Esophagus muscularis mucosa (tissue), 4 donors: ENCODE data around the gene TUT4. TPM values are rescaled to one million over a fixed set of nuclear protein-coding genes. Genes with fewer than 3 reads are reported as not detected.
A peak's percentile ranks its signal among the peaks of the same experiment; 100 is the strongest.

Source experiments
- DNase-seq: peaks from one replicate; pipeline ENCODE4 v3.0.0-alpha.2; 2017; ENCODE audit errors: extremely low spot score
- H3K27ac ChIP-seq, 4 donors: fragments of 200-600 bp; sonication (generic); replicated peaks in 1 of 4; 1 replicate in 3 of 4; 2 replicates in 1 of 4; pipeline ENCODE4 v1.5.1; 2016 to 2019; ENCODE audit warnings: mild to moderate bottlenecking in 1 of 4
- H3K27me3 ChIP-seq, 4 donors: fragments of 200-600 bp; sonication (generic); one replicate each; pipeline versions ENCODE4 v1.5.1 to v1.6.0; 2016 to 2019
- H3K36me3 ChIP-seq, 4 donors: fragments of 200-600 bp; sonication (generic); one replicate each; pipeline ENCODE4 v1.5.1; 2016 to 2019
- H3K4me1 ChIP-seq, 4 donors: fragments of 200-600 bp; sonication (generic); one replicate each; pipeline ENCODE4 v1.5.1; 2016 to 2019
- H3K4me3 ChIP-seq, 4 donors: fragments of 200-600 bp; sonication (generic); 1 replicate in 2 of 4; 2 replicates in 2 of 4; pipeline ENCODE4 v1.5.1; 2016 to 2019; ENCODE audit warnings: mild to moderate bottlenecking in 4 of 4, moderate library complexity in 1 of 4
- H3K9me3 ChIP-seq, 4 donors: fragments of 200-600 bp; sonication (generic); 1 replicate in 3 of 4; 2 replicates in 1 of 4; pipeline ENCODE4 v1.5.1; 2016 to 2019
- EP300 ChIP-seq: sonication (generic); formaldehyde crosslinking; IDR thresholded peaks from one replicate; pipeline ENCODE4 v1.6.1; 2017; ENCODE audit warnings: antibody characterized with exemption
- POLR2A ChIP-seq: fragments of 450-650 bp; IDR thresholded peaks from one replicate; pipeline ENCODE4 v1.6.1; 2017; ENCODE audit warnings: antibody characterized with exemption, moderate library complexity, mild to moderate bottlenecking, low read depth
- POLR2AphosphoS5 ChIP-seq, 2 donors: sonication (generic); formaldehyde crosslinking; IDR thresholded peaks; one replicate each; pipeline ENCODE4 v1.6.1; 2017; ENCODE audit warnings: antibody characterized with exemption in 2 of 2
- WGBS: methylation state at CpG from one replicate; pipeline ENCODE4 v1.1.5; 2018; 5-methylcytosine and 5-hydroxymethylcytosine counted together
- intact Hi-C: fragments of 100-400 bp; cut with DNase I; formaldehyde crosslinking; loops from one replicate; pipeline ENCODE4 v1.15.1; 2023
- total RNA-seq, 4 donors: library from RNA; depleted of rRNA; stranded (reverse); fragments of >200 nt; gene quantifications; one replicate each; pipeline versions ENCODE4 v1.1.0 to v1.2.1, GENCODE V29; 2016
- TF ChIP-seq, protein P1 (sequence below), 3 experiments: fragments of 200-600 bp in 2 of 3; fragments of 450-650 bp in 1 of 3; sonication (generic) in 2 of 3; IDR thresholded peaks; one replicate each; pipeline ENCODE4 v1.5.1; 2017 to 2019; ENCODE audit warnings: antibody characterized with exemption in 3 of 3, mild to moderate bottlenecking in 2 of 3, moderate library complexity in 1 of 3

Gene TUT4
- total RNA-seq, 4 donors from 2014 or later, result 32.3 to 58.6 (median 42.7) TPM

DNA sequence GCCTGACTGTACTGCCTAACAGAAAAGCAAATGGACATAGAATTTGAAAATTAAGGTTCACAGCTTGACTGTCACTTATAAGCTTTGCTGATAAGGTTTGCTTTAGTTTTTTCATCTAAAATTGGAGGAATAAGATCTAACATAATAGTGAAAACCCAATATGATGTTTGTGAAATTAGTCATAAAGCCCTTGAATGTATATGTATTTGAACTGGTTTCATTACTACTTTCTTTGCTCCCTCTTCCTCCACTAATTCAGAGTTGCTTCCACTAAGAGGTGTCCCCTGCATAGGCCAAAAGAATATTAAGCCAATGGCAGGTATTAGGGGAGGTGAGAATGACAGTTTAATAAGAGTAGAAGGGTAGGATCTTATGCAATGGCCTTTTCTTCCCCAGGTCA lies 137.9 kb downstream of the TUT4 start:
- no peak overlapping the region for H3K27ac ChIP-seq

DNA sequence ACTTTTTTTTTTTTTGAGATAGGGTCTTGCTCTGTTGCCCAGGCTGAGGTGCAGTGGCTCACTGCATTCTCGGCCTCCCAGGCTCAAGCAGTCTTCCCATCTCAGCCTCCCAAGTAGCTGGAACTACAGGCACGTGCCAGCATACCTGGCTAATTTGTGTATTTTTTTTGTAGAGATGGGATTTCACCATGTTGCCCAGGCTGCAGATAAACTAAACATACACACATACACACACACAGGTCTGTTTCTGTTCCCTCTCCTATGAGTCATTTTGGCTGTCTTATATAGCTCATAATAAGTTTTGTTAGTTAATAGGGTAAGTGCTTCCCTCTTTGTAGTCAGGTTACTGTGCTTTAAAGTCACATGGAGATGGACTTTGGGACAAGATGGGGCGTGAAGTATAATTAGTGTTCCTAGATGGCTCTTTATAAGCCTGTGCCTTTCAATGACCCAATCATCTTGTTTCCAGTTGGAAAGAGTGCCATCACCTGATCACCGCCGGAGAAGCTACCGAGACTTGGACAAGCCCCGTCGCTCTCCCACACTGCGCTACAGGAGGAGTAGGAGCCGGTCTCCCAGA lies 139.4 kb downstream of the TUT4 start:
- H3K27ac ChIP-seq, result no peak overlapping the region
- no peaks in the 10 kb centered on the region for H3K9me3 ChIP-seq
- no peaks in the 10 kb centered on the region for H3K27me3 ChIP-seq
- intact Hi-C loops, result no loop called here
- H3K4me3 ChIP-seq, result no peak overlapping the region
- H3K4me1 ChIP-seq, result no peaks in the 10 kb centered on the region
- 93% methylated on average over 10 of the region's 10 CpGs for WGBS
- H3K36me3 ChIP-seq, result peaks cover 80 to 100% (median 97%) of the 10 kb centered on the region in 4 donors
- no peak for DNase-seq
- no peak for TF ChIP-seq POLR2A
- no peak for TF ChIP-seq POLR2AphosphoS5 (IDR thresholded peaks at IDR 0.05)
- TF ChIP-seq EP300, result no peak
- TF ChIP-seq, protein P1, sequence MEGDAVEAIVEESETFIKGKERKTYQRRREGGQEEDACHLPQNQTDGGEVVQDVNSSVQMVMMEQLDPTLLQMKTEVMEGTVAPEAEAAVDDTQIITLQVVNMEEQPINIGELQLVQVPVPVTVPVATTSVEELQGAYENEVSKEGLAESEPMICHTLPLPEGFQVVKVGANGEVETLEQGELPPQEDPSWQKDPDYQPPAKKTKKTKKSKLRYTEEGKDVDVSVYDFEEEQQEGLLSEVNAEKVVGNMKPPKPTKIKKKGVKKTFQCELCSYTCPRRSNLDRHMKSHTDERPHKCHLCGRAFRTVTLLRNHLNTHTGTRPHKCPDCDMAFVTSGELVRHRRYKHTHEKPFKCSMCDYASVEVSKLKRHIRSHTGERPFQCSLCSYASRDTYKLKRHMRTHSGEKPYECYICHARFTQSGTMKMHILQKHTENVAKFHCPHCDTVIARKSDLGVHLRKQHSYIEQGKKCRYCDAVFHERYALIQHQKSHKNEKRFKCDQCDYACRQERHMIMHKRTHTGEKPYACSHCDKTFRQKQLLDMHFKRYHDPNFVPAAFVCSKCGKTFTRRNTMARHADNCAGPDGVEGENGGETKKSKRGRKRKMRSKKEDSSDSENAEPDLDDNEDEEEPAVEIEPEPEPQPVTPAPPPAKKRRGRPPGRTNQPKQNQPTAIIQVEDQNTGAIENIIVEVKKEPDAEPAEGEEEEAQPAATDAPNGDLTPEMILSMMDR (IDR thresholded peaks at IDR 0.05), result no peak

More for the DNA sequence above, 137.9 kb downstream of the TUT4 start:
- intact Hi-C loops, result no loop called here
- no peaks in the 10 kb centered on the region for H3K4me1 ChIP-seq
- no peak for DNase-seq
- H3K9me3 ChIP-seq, result no peaks in the 10 kb centered on the region
- no peak overlapping the region for H3K4me3 ChIP-seq
- peaks cover 75 to 100% (median 98%) of the 10 kb centered on the region in 4 donors for H3K36me3 ChIP-seq
- TF ChIP-seq, protein P1 (IDR thresholded peaks at IDR 0.05), result no peak
- TF ChIP-seq POLR2AphosphoS5 (IDR thresholded peaks at IDR 0.05), result no peak
- TF ChIP-seq EP300, result no peak
- TF ChIP-seq POLR2A, result no peak
- H3K27me3 ChIP-seq, result no peaks in the 10 kb centered on the region

DNA sequence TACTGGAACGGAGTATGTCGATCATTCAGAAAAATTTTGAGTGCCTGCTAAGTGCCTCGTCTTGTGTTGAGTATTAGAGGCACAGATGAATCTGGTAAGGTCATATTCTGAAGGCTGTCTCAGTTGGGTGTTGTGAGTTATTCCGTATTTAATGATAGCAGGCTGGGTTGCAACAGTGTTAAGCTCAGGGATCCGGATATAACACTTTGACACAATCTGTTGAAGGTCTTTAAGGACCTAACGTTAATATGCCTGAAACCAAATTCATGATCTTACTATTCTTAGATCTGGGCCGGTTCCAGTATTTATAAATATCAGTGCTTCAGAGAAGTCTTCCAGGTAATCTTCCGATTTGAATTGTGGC lies 147.9 kb downstream of the TUT4 start:
- TF ChIP-seq, protein P1 (IDR thresholded peaks at IDR 0.05), result no peak
- no peak for TF ChIP-seq POLR2A
- no peak for TF ChIP-seq EP300
- no peak for TF ChIP-seq POLR2AphosphoS5 (IDR thresholded peaks at IDR 0.05)
- intact Hi-C loops, result loop anchor here (2.0 to 10.0 kb wide), 2 partner anchors 38 to 280 kb away; partner anchors contain the start of gene CC2D1B
- Histone ChIP-seq H3K4me1 (peaks cover 16 to 30% (median 25%) of the 10 kb centered on the region in 4 donors), H3K9me3 (no peaks in the 10 kb centered on the region), H3K27me3 (no peaks in the 10 kb centered on the region), H3K4me3 (peak overlapping the region; percentile 72 to 91 (median 83)), H3K36me3 (peaks cover 21 to 42% (median 35%) of the 10 kb centered on the region in 4 donors), H3K27ac (peak overlapping the region; percentile 86 to 91 (median 90))
- WGBS, result 5% methylated on average over 8 of the region's 8 CpGs
- DNase-seq, result no peak

DNA sequence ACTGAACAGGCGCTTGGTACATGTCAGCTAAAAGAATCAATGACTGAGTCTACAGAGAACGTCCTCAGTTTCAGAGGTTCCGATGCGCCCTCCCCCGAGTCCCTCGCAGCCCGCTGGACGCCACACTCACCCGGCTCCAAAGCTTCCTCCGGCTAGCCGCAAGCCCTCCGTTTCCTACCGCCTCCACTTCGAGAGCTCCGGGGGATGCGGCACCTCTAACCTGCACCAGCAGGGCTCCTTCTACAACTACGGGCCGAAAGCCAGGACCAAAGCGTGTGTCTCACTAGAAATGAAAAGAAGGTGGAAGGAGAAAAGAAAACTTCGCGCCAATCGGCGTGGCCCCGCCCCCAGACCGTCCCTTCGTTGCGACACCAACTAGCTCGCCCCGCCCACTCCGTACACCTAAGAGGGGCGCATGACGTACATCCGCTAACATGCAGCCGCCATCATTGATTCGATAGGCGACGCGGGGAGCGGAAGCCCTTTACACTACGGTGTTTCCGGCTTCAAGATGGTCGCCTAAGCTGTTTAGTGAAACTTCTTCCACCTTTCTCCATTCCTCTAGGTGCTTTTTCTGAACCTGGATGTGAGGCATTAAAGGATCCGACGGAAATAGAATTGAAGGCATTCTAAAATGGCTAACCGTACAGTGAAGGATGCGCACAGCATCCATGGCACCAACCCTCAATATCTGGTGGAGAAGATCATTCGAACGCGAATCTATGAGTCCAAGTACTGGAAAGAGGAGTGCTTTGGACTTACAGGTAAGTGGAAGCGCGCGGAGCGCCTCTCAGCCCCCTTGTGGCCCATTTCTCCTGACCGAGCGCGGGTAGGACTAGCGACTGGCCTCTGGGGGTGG lies 148.5 kb downstream of the TUT4 start, which contains the start of the genes ORC1 and PRPF38A:
TSS of gene ORC1 (minus strand) at position 308 of the 859 bp plus-strand sequence. CDS start 2,200 bp downstream, outside the sequence.
TSS of gene PRPF38A (plus strand) at position 487 of the 859 bp plus-strand sequence. CDS start at position 635, 148 bp downstream.
- intact Hi-C loops, result loop anchor here (2.0 to 10.0 kb wide), 2 partner anchors 38 to 280 kb away; partner anchors contain the start of gene CC2D1B
- Histone ChIP-seq H3K4me1 (peaks cover 16 to 30% (median 25%) of the 10 kb centered on the region in 4 donors), H3K9me3 (no peaks in the 10 kb centered on the region), H3K27ac (peak within 1 kb of the TSS; percentile 86 to 91 (median 90)), H3K36me3 (peaks cover 17 to 36% (median 30%) of the 10 kb centered on the region in 4 donors), H3K27me3 (no peaks in the 10 kb centered on the region), H3K4me3 (peak within 1 kb of the TSS; percentile 72 to 91 (median 83))
- peak; percentile 99 for DNase-seq
- TF ChIP-seq EP300, result no peak
- no peak for TF ChIP-seq POLR2A
- TF ChIP-seq POLR2AphosphoS5 (IDR thresholded peaks at IDR 0.05), result peak; percentile 94 to 96
- TF ChIP-seq, protein P1 (IDR thresholded peaks at IDR 0.05), result peak; percentile 22 to 49 (median 42)
- WGBS, result 1% methylated on average over 43 of the region's 57 CpGs
